NT2/D1 (cell line): ENCODE data around the gene OR2L5.

Experiments
- SUZ12 ChIP-seq: IDR thresholded peaks from 2 replicates; pipeline ENCODE4 v1.6.1; 2011; ENCODE audit not compliant: insufficient read length, insufficient read depth; ENCODE audit errors: extremely low read depth
- YY1 ChIP-seq: IDR thresholded peaks from 2 replicates; pipeline ENCODE4 v1.6.1; 2011; ENCODE audit not compliant: insufficient read length, insufficient read depth
- ZNF274 ChIP-seq: IDR thresholded peaks from 2 replicates; pipeline ENCODE4 v1.6.1; 2011; ENCODE audit warnings: mild to moderate bottlenecking, low read depth, low read length

GRCh38 chr1:247998811-247999210 lies 14.6 kb upstream of the OR2L5 start:
- no peak for TF ChIP-seq ZNF274
- TF ChIP-seq SUZ12: no peak
- no peak for TF ChIP-seq YY1
